KBM-7 (cell line): Measurements from ENCODE around the gene CXCL17.
"Not testable (repeated sequence)": the region's sequence is repeated elsewhere in the genome, so short reads cannot be mapped to it uniquely, and the experiment has no call there.

ENCODE experiments used
- DNase-seq: peaks from one replicate; pipeline ENCODE4 v3.0.0-alpha.2; 2015
- in situ Hi-C: fragments of 300-500 bp; cut with MboI; formaldehyde crosslinking; loops from 2 replicates; pipeline ENCODE4 v1.14.3; 2020; ENCODE audit warnings: low sequenced_read_pairs, low pct_unique_long_range_greater_than_20kb, mixed read lengths

Gene CXCL17

DNA sequence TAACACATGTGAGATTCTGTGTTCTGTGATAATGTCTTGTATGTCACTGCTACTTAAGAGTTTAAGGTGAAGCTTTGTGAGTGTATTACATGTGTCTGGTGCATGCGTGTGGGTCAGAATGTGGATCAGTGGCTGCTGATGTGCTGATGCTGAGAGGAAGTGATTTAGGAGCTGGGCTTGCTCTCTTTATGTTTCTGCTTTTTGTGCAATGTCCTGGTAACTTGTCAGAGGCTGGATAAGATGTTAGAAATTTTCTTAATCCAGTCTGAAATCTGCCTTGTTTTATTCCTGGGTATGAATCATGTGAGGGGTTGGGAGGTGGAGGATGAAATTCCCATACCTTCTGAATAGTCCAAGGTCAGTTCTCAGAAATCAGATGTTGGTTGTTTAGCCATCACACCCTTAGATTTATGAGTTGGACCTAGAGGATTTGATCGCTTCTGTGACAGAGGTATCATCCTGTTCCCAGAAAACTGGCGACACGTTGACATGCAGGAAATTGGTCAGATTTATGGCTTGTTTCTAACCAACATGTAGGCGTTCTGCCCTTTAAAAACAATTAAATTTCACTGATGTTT lies 24.5 kb upstream of the CXCL17 start:
- DNase-seq, result no peak
- in situ Hi-C loops, result no loop called here

DNA sequence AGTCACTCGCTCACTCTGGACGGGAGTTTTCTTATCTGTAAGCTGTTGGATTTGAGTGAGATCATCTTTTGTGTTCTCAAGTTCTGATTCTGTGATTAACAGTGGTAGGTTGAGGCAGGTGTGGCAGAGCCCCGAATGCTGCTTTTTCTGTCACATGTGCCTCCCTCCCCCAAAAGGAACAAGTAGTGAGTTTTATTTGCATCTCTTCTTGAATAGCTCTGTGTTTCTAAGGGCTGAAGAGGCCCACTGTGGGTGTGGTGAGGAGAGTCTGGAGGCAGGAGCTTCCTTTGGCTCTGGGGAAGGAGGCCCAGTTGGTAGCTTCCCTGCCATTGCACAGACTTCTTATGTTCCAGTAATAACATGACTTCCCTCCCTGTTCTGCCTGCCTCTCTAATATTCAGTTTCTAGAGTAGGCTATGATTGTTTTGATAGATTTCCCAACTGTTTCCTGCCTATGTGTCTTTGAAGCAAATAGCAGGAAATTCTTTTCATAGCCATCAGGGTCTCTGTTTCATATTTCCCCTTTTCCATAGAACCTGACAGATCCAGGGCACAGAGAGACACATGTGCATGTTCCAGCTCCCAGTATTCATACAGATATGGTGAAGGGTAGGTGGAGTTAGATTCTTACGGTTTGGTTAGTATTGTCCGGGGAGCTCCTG lies 23.9 kb upstream of the CXCL17 start:
- no peak for DNase-seq
- in situ Hi-C loops, result no loop called here

DNA sequence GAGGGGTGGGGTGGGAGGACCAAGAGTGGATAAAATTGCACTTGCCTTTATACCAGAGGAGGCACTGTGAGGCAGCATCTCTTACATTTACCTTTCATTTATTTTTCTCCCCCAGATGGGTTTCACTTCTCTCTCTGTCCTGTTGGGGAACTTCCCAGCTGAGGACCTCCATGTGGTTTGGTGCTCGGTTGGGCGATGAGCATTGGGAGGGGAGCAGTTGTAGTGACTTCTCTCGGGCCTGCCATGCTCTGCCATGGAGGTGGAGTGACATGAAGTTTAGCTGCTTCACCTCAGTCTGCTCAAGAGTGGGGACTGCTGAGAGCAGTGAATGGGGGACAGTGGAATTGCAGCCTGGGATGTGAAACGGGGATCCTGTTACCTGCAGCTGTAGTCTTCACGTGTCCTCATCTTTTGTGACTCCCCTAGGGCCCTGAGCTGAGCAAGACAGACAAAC lies 23.1 kb upstream of the CXCL17 start:
- DNase-seq, result no peak
- in situ Hi-C loops, result no loop called here

GRCh38 chr19:42461700-42462324 lies 19.1 kb upstream of the CXCL17 start:
- in situ Hi-C loops, result no loop called here
- DNase-seq, result no peak

DNA sequence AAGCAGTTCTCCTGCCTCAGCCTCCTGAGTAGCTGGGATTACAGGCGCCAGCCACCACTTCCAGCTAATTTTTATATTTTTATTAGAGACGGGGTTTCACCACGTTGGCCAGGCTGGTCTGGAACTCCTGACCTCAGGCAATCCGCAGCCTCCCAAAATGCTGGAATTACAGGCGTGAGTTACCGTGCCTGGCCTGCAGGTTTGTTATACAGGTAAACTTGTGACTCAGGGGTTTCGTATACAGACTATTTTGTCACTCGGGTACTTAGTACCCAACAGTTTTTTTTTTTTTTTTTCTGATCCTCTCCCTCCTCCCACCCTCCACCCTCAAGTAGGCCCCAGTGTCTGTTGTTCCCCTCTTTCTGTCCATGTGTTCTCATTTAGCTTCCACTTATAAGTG lies 18.5 kb upstream of the CXCL17 start:
- in situ Hi-C loops, DNase-seq: not testable (repeated sequence)

GRCh38 chr19:42459926-42460325 lies 17.2 kb upstream of the CXCL17 start:
- in situ Hi-C loops, result no loop called here

GRCh38 chr19:42455621-42456081 lies 12.9 kb upstream of the CXCL17 start:
- DNase-seq, result no peak
- in situ Hi-C loops, result no loop called here

More at GRCh38 chr19:42459926-42460325, 17.2 kb upstream of the CXCL17 start:
- no peak for DNase-seq

DNA sequence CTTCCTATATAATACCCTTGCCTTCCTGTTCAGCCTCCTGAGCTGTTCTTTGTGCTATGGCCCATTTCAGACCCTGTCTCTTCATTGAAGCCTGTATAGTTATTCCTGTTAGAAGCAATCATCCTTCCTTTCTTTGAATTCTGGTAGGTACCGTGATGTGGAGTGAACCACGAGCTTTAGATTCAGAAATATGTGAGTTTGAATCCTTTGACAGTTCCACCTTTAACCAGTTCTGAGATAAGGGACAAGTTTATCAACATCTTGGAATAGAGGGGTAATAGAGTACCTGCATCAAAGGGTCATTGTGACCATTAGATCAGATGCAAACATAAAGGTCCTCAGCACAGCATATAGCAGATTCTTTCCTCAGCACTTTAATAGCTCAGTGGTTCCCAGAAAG lies 12.3 kb upstream of the CXCL17 start:
- in situ Hi-C loops, result no loop called here
- DNase-seq, result no peak

DNA sequence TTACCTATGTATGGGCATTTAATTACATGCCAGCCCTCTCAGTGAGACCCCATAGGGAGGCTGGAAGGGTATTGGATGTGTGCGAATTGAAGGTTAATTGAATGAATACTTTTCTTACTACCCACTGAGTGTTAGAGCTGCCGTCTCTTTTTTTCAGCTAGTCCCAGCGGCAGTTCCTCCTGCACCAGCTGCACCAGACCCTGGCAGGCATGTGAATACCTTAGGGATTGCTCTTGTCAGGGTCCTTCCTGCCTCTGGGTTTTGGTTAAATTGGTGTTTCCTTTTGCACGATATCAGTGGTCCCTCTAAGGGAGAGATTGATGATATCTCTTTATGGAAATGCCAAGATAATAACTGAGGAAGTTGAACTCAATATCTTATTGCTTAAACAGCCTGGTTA lies 9.8 kb upstream of the CXCL17 start:
- in situ Hi-C loops, result no loop called here
- DNase-seq, result no peak

DNA sequence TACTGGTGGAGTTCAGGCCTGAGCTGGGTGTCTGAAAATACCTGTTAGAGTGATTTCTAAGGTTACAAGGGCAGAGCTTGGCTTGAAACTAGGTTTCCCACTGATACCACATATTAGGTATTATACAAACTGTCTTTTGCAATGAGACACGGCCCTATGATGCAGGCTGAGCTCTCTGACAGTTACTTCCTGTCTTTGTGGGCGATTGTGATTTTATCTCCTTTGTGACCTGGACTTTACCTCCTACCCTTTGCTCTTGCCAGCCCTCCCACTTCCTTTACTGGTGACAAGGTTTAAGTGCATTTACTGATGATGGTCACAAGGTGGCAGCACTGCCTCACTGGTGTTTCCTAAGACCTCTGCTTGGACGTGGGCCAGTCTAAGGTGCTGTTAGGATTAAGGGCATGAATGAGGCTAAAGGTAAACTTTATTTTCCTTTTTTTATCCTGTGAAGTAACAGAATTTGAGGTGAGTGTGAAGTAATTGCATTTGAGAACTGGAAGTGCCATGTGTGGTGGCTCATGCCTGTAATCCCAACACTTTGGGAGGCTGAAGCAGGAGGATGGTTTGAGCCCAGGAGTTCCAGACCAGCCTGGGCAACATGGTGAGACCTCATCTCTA lies 7.7 kb upstream of the CXCL17 start:
- in situ Hi-C loops, result no loop called here
- peak; percentile 83 for DNase-seq

DNA sequence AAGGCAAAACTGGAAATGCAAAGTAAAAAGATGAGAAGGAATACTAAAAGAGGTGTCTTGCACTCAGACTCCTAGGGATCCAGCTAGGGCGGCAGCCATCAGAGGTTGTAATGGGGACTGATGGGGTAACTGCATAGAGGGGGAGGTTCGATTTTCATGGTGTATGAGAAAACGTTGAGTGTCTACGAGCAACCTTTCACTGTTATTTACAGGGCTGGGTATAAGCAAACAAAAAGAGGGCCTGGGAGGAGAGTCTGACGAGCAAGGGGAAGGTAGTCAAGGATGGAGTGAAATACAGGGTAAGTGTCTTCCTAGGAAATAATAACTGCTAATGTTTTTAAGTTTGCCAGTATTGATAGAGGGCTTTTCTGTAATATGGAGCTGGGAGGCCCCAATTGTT lies 5.6 kb upstream of the CXCL17 start:
- in situ Hi-C loops, DNase-seq: not testable (repeated sequence)

- in situ Hi-C loops, result no loop called here
- no peak for DNase-seq
Observed at GRCh38 chr19:42445948-42446347, 3.2 kb upstream of the CXCL17 start.

DNA sequence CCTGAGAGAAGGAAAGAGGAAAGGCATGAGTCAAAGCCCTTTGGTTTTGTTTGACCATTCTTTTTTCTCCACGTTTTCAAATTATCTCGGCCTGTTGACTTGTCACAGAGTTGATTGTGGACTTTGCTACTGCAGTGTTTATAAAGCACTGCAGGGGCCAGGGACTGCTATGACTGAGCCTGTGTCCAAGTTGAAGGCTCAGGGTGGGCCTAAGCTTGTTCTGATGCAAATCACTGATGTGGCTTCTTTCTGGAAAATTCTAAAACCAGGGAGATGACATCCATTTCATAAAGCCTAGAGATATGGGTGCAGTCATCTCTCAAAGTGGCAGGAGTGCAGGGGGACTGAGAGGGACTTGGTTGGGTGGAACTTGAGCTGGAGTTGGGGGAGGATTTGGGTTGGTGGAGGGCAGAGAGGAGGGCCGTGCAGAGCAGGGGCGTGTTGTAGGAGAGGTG lies 1.2 kb upstream of the CXCL17 start:
- DNase-seq, result no peak
- in situ Hi-C loops, result no loop called here

DNA sequence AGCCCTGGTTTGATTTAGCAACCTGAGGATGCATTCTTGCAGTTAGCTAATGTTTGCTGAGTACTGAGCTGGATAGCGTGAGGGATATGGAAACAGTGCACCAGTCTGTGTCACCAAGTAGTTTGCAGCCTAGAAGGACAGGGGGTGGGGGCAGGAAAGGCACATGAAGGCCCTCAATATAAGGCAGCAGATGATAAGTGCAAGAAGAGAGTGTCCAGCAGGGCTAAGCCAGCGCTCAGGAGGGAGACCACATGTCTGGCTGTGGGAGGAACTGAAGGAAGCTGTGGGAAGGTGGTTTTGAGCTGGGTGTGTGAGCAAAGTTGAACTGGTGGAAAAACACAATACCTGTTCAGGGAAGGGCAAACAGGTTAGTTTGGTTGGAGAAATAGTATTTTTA lies 1.7 kb downstream of the CXCL17 start:
- in situ Hi-C loops, result no loop called here
- DNase-seq, result peak; percentile 33

- peak; percentile 79 for DNase-seq
- in situ Hi-C loops, result no loop called here
Observed at GRCh38 chr19:42440357-42441048, 2.2 kb downstream of the CXCL17 start.

DNA sequence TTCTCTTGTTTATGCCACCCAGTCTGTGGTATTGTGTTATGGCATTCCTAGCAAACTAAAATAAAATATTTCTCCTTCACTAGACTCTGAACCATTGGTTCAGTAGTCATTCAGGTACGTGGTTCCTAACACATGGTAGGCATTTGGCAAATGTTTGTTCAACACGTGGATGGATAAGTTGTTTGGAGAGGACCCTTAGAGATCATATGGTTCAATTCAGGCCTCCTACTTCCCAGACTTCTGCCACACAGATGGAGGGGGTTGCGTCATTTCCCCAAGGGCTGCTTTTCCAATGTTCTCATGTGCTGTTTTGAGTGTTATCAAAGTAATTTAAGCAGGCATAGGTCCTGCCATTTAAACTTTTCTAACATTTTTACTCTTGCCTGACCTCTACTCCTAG lies 6.7 kb downstream of the CXCL17 start:
- DNase-seq, result no peak
- in situ Hi-C loops, result no loop called here

- DNase-seq, result no peak
- in situ Hi-C loops, result no loop called here
Observed at GRCh38 chr19:42435316-42435715, 7.4 kb downstream of the CXCL17 start.

- in situ Hi-C loops, result no loop called here
- peak; percentile 64 for DNase-seq
Observed at GRCh38 chr19:42433503-42434260, 9.1 kb downstream of the CXCL17 start.

DNA sequence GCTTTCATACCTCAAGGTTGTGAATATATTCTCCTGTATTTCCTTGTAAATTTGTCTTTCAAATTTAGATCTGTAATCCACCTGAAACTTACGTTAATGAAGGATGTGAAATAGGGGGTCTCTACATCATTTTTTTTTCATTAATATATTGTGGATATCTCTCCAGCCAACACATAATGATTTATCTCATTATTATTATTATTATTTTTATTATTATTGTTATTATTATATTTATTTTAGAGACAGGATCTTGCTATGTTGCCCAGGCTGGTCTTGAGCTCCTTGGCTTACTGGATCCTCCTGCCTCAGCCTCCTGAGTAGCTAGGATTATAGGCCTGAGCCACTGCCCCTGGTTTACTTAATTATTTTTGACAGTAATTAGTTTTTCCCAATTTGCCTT lies 11.3 kb downstream of the CXCL17 start:
- in situ Hi-C loops, result no loop called here
- DNase-seq, result no peak
